Fibroblast of villous mesenchyme (primary cell): ENCODE data around the gene CABLES2. TPM values are rescaled to one million over a fixed set of nuclear protein-coding genes. Genes with fewer than 3 reads are reported as not detected.
A peak's percentile ranks its signal among the peaks of the same experiment; 100 is the strongest.

Experiments
- DNase-seq: peaks from one replicate; pipeline ENCODE4 v3.0.0-alpha.2; 2010; ENCODE audit warnings: low read depth
- H3K4me3 ChIP-seq: 2 replicates; pipeline ENCODE4 v1.5.1; 2011; ENCODE audit warnings: low read depth, mild to moderate bottlenecking, low read length
- total RNA-seq: library from RNA; depleted of rRNA; stranded (reverse); fragments of >200 nt; gene quantifications from 2 replicates; pipeline ENCODE4 v1.2.3, GENCODE V29; 2012
- TF ChIP-seq, protein P1 (sequence below): IDR thresholded peaks from 2 replicates; pipeline ENCODE4 v1.5.1; 2012; ENCODE audit warnings: low read depth, mild to moderate bottlenecking, low read length; ENCODE audit not compliant: insufficient read depth

CABLES2 gene
- total RNA-seq, 1 donor: 1.7 TPM

DNA sequence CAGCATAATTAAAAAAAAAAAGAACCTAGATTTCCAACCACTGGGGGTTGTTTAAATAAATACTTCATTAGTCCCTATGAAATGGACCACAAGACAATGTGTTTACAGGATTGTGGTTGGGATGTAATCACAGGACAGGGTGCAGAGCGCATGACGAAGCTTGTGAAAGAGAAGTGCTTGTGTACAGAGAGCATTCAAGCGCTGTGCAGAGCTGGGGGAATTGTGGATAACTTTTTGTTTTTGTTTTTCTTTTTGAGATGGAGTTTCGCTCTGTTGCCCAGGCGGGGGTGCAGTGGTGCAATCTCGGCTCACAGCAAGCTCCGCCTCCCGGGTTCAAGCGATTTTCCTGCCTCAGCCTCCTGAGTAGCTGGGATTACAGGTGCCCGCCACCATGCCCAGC is 62.3 kb downstream of the CABLES2 start:
- DNase-seq: peak; percentile 95
- TF ChIP-seq, protein P1, sequence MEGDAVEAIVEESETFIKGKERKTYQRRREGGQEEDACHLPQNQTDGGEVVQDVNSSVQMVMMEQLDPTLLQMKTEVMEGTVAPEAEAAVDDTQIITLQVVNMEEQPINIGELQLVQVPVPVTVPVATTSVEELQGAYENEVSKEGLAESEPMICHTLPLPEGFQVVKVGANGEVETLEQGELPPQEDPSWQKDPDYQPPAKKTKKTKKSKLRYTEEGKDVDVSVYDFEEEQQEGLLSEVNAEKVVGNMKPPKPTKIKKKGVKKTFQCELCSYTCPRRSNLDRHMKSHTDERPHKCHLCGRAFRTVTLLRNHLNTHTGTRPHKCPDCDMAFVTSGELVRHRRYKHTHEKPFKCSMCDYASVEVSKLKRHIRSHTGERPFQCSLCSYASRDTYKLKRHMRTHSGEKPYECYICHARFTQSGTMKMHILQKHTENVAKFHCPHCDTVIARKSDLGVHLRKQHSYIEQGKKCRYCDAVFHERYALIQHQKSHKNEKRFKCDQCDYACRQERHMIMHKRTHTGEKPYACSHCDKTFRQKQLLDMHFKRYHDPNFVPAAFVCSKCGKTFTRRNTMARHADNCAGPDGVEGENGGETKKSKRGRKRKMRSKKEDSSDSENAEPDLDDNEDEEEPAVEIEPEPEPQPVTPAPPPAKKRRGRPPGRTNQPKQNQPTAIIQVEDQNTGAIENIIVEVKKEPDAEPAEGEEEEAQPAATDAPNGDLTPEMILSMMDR: no peak
- H3K4me3 ChIP-seq: no peak overlapping the region

DNA sequence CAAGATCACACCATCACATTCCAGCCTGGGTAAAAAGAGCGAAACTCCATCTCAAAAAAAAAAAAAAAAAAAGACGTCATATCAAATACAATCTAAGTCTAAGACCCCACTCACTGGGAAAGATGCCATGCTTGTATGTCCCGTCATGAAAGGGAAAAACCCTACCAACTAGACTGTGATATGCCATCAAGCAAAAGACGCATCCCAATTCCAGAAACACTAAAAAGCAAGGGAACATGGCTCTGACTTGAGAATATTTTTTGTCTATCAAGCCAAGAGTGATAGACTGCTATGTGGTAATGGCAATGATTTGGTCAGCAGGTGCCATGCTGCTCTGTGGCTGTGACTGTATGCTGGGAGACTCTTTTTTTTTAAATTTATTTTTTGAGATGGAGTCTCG is 63.0 kb downstream of the CABLES2 start:
- H3K4me3 ChIP-seq: no peak overlapping the region
- DNase-seq: no peak
- TF ChIP-seq, protein P1: no peak

DNA sequence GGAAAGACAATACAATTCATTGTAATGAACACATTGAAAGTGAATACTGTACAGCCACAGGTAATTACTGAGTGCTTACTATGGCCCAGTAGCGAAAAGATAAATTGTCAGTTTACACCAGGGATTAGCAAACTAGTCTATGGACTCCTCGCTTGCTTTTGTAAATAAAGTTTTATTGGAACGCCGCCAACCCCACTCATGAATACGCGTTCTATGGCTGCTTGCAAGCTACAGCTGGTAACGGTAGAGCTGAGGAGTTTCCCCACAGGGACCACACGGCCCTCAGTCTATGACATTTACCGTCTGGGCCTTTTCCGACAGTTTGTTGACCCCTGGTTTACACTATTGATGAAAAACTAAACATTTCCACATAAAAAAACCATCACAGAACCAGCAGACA is 64.2 kb downstream of the CABLES2 start:
- H3K4me3 ChIP-seq: no peak overlapping the region
- DNase-seq: no peak
- TF ChIP-seq, protein P1: no peak

DNA sequence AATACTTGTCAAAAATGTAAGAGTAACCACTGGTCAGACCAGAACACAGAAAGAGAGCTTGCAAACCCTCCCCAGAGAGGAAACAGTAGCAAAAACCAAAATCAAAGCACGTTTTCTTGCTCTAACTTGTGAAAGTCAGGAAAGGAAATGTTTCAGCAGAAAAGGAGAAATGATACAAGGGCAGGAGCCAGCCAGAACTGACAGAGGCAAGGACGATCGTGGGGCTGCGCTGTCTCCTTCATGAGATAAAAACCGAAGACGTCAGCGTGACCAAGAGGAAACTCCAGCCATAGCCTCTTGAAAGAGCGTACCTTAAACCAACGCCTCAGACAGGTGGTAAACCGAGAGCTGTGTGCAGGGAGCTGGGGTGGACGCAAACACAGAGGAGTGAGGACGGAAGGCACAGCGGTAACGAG is 67.4 kb downstream of the CABLES2 start:
- TF ChIP-seq, protein P1: no peak
- H3K4me3 ChIP-seq: no peak overlapping the region
- DNase-seq: no peak

Other genes with a start within 250 kb of the CABLES2 start
- gene MTG2, start 224.3 kb downstream of the CABLES2 start, total RNA-seq: 19.9 and 22.5 TPM in 2 replicates
- not detected in 2 replicates for gene HRH3, start 187.0 kb downstream of the CABLES2 start, total RNA-seq
- 27.7 and 36.7 TPM in 2 replicates for gene OSBPL2, start 168.8 kb downstream of the CABLES2 start, total RNA-seq
- 111 and 138 TPM in 2 replicates for gene ADRM1, start 104.3 kb downstream of the CABLES2 start, total RNA-seq
- 35.1 and 55.3 TPM in 2 replicates for gene LAMA5, start 40.0 kb downstream of the CABLES2 start, total RNA-seq
- 357 and 457 TPM in 2 replicates for gene RPS21, start 20.2 kb downstream of the CABLES2 start, total RNA-seq
- gene RBBP8NL, start 20.3 kb upstream of the CABLES2 start, total RNA-seq: not detected in 2 replicates
- gene GATA5, start 68.7 kb upstream of the CABLES2 start, total RNA-seq: not detected in 2 replicates
- 0.97 and 3.0 TPM in 2 replicates for gene SLCO4A1, start 235.2 kb upstream of the CABLES2 start, total RNA-seq